ENCODE results near the gene KHNYN.

Gene KHNYN

GRCh38 chr14:24425704-24426103 is 4.0 kb upstream of the KHNYN start:
- DNase-seq: peak; percentile 46

- no peak for DNase-seq
These were observed 3.4 kb upstream of the KHNYN start for GRCh38 chr14:24426150-24426911.

GRCh38 chr14:24426912-24427536 is 2.7 kb upstream of the KHNYN start:
- peak; percentile 29 for DNase-seq

GRCh38 chr14:24427537-24428508 is 1.9 kb upstream of the KHNYN start:
- no peak for DNase-seq

- DNase-seq: no peak
These were observed 943 bp upstream of the KHNYN start for GRCh38 chr14:24428628-24429394.

- DNase-seq: peak; percentile 52
These were observed 458 bp downstream of the KHNYN start for GRCh38 chr14:24430143-24430681.

- DNase-seq: peak; percentile 72
These were observed 1.2 kb downstream of the KHNYN start for GRCh38 chr14:24430682-24431568.

GRCh38 chr14:24431569-24432258 is 2.0 kb downstream of the KHNYN start:
- DNase-seq: peak; percentile 91

- DNase-seq: no peak
These were observed 2.7 kb downstream of the KHNYN start for GRCh38 chr14:24432259-24433131.

GRCh38 chr14:24434036-24434435 is 4.3 kb downstream of the KHNYN start:
- DNase-seq: no peak

GRCh38 chr14:24434676-24435075 is 4.9 kb downstream of the KHNYN start:
- no peak for DNase-seq

- no peak for DNase-seq
These were observed 5.5 kb downstream of the KHNYN start for GRCh38 chr14:24435192-24435810.

- DNase-seq: no peak
These were observed 6.2 kb downstream of the KHNYN start for GRCh38 chr14:24435998-24436354.

GRCh38 chr14:24436355-24437019 is 6.7 kb downstream of the KHNYN start:
- DNase-seq: peak; percentile 74

GRCh38 chr14:24437020-24437735 is 7.4 kb downstream of the KHNYN start:
- no peak for DNase-seq

GRCh38 chr14:24437736-24438067 is 7.9 kb downstream of the KHNYN start:
- DNase-seq: no peak

GRCh38 chr14:24438223-24439097 is 8.7 kb downstream of the KHNYN start:
- no peak for DNase-seq
